ENCODE measurements around the gene NPIPB6. TPM values are rescaled to one million over a fixed set of nuclear protein-coding genes. Genes with fewer than 3 reads are reported as not detected.
"Not testable (repeated sequence)": the region's sequence is repeated elsewhere in the genome, so short reads cannot be mapped to it uniquely, and the experiment has no call there.

NPIPB6 gene
- total RNA-seq (ENCODE audit: unreplicated experiment): 3.1 TPM
- long read RNA-seq, partial matches to known transcripts: 0 of 1 reads
- long read RNA-seq, other reads (novel, unspliced or antisense): 1 of 1 reads

DNA sequence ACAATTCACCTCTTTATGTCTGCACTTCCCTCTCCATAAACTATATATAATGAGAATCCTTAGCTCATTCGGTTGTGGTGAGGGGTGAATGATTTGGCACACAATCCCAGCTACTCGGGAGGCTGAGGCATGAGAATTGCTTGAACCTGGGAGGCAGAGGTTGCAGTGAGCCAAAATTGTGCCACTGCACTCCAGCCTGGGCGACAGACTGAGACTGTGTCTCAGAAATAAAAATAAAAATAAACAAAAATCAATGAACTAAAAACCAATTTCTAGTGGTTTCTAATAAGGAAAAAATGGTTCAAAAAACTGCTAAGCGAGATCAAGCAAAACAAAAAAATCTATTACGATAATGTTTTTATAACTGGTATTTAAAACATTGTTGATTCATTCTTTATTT lies at the start of gene NPIPB6:
Gene NPIPB6, minus strand, starts transcription at position 101 of the 400 bp plus-strand sequence. CDS start 686 bp downstream, outside the sequence.
- not testable (repeated sequence) for H3K36me3 Mint-ChIP-seq (ENCODE audit: unreplicated experiment); H3K4me1 Mint-ChIP-seq (ENCODE audit: low read depth, unreplicated experiment); H3K27ac Mint-ChIP-seq (ENCODE audit: unreplicated experiment); H3K27me3 Mint-ChIP-seq (ENCODE audit: unreplicated experiment); DNase-seq; H3K9me3 Mint-ChIP-seq (ENCODE audit: unreplicated experiment); H3K4me3 Mint-ChIP-seq (ENCODE audit: unreplicated experiment)

DNA sequence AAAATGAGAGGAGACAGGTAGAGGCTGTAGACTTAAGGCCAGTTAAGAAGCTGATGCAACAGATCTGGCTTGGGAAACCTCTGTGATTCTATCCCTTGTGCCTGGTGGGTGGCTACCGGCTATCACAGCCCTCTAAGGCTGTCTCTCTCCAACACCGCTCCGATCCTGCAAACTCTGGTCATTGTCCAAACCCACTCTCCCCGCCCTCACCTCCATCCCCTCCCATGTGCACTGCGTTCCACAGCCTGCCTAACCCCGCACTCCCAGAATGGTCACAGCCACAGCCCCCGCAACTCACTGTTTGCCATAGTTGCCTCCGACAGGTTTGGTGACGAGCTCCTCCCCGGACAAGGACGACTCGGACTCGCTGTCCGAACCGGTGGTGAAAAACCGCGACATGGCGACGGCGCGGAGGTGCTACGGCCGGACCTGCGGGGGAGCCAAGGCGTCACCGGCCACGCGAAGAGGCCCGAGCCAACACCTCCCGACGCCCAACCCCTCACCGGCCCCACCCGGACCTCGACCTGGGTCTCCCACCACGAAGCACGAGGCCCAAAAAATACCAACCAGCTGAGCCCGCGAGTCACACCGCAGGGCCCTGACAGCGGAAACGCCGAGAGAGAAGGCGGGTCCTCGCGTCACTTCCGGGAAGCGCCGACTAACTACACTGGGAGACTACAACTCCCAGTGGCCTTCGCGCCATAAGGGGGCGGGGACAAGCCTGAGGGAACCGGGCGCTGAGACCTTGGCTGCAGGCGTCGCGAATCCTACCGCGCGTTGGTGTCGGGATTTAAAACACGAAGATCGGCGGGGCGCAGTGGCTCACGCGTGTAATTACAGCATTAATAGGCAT lies 40.1 kb upstream of the NPIPB6 start, which contains the start of gene EIF3CL:
Gene EIF3CL, minus strand, starts transcription at position 622 of the 853 bp plus-strand sequence. Its CDS starts 223 bp downstream, at position 399.
- H3K9me3 Mint-ChIP-seq (ENCODE audit: unreplicated experiment); H3K4me1 Mint-ChIP-seq (ENCODE audit: low read depth, unreplicated experiment); H3K27ac Mint-ChIP-seq (ENCODE audit: unreplicated experiment); H3K27me3 Mint-ChIP-seq (ENCODE audit: unreplicated experiment); DNase-seq; H3K36me3 Mint-ChIP-seq (ENCODE audit: unreplicated experiment): not testable (repeated sequence)
- H3K4me3 Mint-ChIP-seq (ENCODE audit: unreplicated experiment): peak within 1 kb of the TSS; percentile 86

DNA sequence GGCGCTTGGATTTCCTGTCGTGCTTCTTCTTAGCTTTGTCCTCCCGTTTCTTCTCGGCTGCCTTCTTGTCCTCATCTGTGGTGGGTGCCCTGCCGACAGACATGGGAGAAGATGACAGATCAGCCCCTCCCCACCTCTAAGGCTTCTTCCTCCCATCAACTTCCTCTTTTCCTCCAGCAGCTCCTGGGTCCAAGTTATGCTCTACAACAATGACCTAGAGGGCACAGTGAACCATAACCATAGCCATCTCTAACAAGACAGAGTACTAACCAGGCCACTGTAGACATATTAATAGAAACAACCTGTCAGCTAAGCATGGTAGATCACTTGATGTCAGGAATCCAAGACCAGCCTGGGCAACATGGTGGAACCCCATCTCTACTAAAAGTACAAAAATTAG lies 28.7 kb upstream of the NPIPB6 start:
- not testable (repeated sequence) for H3K4me3 Mint-ChIP-seq (ENCODE audit: unreplicated experiment); H3K4me1 Mint-ChIP-seq (ENCODE audit: low read depth, unreplicated experiment); DNase-seq; H3K9me3 Mint-ChIP-seq (ENCODE audit: unreplicated experiment); H3K27ac Mint-ChIP-seq (ENCODE audit: unreplicated experiment); H3K36me3 Mint-ChIP-seq (ENCODE audit: unreplicated experiment); H3K27me3 Mint-ChIP-seq (ENCODE audit: unreplicated experiment)

DNA sequence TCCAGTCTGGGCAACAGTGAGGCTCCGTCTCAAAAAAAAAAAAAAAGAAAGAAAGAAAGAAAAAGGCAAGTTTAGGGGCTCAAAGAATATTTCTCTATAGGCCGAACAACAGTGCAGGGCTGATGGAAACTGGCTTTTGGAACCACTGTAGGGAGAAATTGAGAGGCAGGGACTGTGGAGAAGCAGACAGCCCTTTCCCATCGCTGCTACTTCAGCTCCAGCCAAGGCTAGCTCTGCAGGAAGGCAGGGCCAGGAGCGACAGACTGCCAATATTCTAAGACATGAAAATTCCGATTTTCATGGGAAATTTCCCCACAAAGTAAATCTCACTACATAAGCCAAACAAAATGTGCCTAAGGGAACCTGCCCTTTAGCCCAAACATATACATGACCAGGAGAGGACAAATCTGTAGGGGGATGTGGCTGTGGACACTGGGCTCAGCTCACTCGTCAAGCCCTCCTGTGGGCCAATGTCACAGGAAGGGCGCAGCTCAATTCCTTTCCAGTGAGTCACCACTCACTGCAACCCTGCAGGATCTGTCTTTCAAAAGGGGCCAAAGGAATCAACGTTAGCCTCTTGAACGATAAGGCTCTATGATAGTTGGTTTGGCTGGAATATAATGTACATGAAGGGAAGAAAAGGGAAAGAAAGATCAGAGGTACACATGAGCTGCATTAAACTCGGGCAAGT lies 19.0 kb upstream of the NPIPB6 start:
- not testable (repeated sequence) for H3K27ac Mint-ChIP-seq (ENCODE audit: unreplicated experiment); H3K9me3 Mint-ChIP-seq (ENCODE audit: unreplicated experiment); H3K4me3 Mint-ChIP-seq (ENCODE audit: unreplicated experiment); H3K36me3 Mint-ChIP-seq (ENCODE audit: unreplicated experiment); H3K4me1 Mint-ChIP-seq (ENCODE audit: low read depth, unreplicated experiment); H3K27me3 Mint-ChIP-seq (ENCODE audit: unreplicated experiment); DNase-seq

DNA sequence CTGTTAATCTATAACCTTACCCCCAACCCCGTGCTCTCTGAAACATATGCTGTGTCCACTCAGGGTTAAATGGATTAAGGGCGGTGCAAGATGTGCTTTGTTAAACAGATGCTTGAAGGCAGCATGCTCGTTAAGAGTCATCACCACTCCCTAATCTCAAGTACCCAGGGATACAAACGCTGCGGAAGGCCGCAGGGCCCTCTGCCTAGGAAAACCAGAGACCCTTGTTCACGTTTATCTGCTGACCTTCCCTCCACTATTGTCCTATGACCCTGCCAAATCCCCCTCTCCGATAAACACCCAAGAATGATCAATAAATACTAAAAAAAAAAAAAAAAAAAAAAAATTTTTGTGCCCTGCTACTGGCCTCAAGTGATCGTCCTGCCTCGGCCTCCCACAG lies 14.5 kb upstream of the NPIPB6 start:
- not testable (repeated sequence) for H3K27ac Mint-ChIP-seq (ENCODE audit: unreplicated experiment); H3K4me1 Mint-ChIP-seq (ENCODE audit: low read depth, unreplicated experiment); H3K9me3 Mint-ChIP-seq (ENCODE audit: unreplicated experiment); H3K27me3 Mint-ChIP-seq (ENCODE audit: unreplicated experiment); DNase-seq; H3K36me3 Mint-ChIP-seq (ENCODE audit: unreplicated experiment); H3K4me3 Mint-ChIP-seq (ENCODE audit: unreplicated experiment)

DNA sequence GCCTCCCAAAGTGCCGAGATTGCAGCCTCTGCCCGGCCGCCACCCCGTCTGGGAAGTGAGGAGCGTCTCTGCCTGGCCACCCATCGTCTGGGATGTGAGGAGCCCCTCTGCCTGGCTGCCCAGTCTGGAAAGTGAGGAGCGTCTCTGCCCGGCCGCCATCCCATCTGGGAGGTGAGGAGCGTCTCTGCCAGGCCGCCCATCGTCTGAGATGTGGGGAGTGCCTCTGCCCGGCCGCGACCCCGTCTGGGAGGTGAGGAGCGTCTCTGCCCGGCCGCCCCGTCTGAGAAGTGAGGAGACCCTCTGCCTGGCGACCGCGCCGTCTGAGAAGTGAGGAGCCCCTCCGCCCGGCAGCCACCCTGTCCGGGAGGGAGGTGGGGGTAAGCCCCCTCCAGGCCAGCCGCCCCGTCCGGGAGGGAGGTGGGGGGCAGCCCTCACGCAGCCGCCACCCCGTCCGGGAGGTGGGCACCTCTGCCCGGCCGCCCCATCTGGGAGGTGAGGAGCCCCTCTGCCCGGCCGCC lies 13.9 kb upstream of the NPIPB6 start:
- not testable (repeated sequence) for H3K36me3 Mint-ChIP-seq (ENCODE audit: unreplicated experiment); H3K27me3 Mint-ChIP-seq (ENCODE audit: unreplicated experiment); H3K9me3 Mint-ChIP-seq (ENCODE audit: unreplicated experiment)

GRCh38 chr16:28375115-28375514 lies 11.8 kb upstream of the NPIPB6 start:
- H3K9me3 Mint-ChIP-seq (ENCODE audit: unreplicated experiment); DNase-seq; H3K27me3 Mint-ChIP-seq (ENCODE audit: unreplicated experiment); H3K27ac Mint-ChIP-seq (ENCODE audit: unreplicated experiment); H3K36me3 Mint-ChIP-seq (ENCODE audit: unreplicated experiment); H3K4me1 Mint-ChIP-seq (ENCODE audit: low read depth, unreplicated experiment); H3K4me3 Mint-ChIP-seq (ENCODE audit: unreplicated experiment): not testable (repeated sequence)

More for the DNA sequence above, 13.9 kb upstream of the NPIPB6 start:
- H3K4me1 Mint-ChIP-seq (ENCODE audit: low read depth, unreplicated experiment); H3K27ac Mint-ChIP-seq (ENCODE audit: unreplicated experiment); DNase-seq; H3K4me3 Mint-ChIP-seq (ENCODE audit: unreplicated experiment): not testable (repeated sequence)

DNA sequence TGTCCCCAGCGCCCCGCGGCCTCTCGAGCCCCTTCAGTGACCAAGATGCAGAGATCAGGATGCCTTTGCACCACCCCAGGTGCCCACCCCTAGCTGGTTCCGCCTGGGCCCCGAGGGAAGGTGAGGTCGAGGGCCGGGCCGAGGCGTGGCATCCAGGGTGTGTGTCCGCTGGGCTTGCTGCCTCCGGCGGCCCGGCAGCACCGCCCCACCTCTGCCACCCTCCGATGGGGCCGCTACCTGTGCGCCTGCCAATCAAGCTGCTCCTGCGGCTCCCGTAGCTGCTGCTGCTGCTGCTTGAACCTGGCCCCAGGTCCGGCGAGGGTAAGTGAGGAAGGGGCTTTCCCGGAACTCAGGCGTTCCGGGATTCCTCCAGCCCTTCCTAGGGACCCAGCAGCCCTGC lies 11.0 kb upstream of the NPIPB6 start:
- H3K4me3 Mint-ChIP-seq (ENCODE audit: unreplicated experiment); DNase-seq: not testable (repeated sequence)

GRCh38 chr16:28367926-28368325 lies 4.6 kb upstream of the NPIPB6 start:
- DNase-seq: peak; percentile 16
- H3K4me1 Mint-ChIP-seq (ENCODE audit: low read depth, unreplicated experiment); H3K27ac Mint-ChIP-seq (ENCODE audit: unreplicated experiment); H3K27me3 Mint-ChIP-seq (ENCODE audit: unreplicated experiment); H3K4me3 Mint-ChIP-seq (ENCODE audit: unreplicated experiment); H3K36me3 Mint-ChIP-seq (ENCODE audit: unreplicated experiment); H3K9me3 Mint-ChIP-seq (ENCODE audit: unreplicated experiment): not testable (repeated sequence)

More for the DNA sequence above, 11.0 kb upstream of the NPIPB6 start:
- H3K36me3 Mint-ChIP-seq (ENCODE audit: unreplicated experiment); H3K27ac Mint-ChIP-seq (ENCODE audit: unreplicated experiment); H3K27me3 Mint-ChIP-seq (ENCODE audit: unreplicated experiment); H3K4me1 Mint-ChIP-seq (ENCODE audit: low read depth, unreplicated experiment); H3K9me3 Mint-ChIP-seq (ENCODE audit: unreplicated experiment): not testable (repeated sequence)

- H3K4me1 Mint-ChIP-seq (ENCODE audit: low read depth, unreplicated experiment); H3K36me3 Mint-ChIP-seq (ENCODE audit: unreplicated experiment); H3K27ac Mint-ChIP-seq (ENCODE audit: unreplicated experiment); DNase-seq; H3K9me3 Mint-ChIP-seq (ENCODE audit: unreplicated experiment); H3K27me3 Mint-ChIP-seq (ENCODE audit: unreplicated experiment); H3K4me3 Mint-ChIP-seq (ENCODE audit: unreplicated experiment): not testable (repeated sequence)
Measured at GRCh38 chr16:28364268-28365173, 1.2 kb upstream of the NPIPB6 start.

DNA sequence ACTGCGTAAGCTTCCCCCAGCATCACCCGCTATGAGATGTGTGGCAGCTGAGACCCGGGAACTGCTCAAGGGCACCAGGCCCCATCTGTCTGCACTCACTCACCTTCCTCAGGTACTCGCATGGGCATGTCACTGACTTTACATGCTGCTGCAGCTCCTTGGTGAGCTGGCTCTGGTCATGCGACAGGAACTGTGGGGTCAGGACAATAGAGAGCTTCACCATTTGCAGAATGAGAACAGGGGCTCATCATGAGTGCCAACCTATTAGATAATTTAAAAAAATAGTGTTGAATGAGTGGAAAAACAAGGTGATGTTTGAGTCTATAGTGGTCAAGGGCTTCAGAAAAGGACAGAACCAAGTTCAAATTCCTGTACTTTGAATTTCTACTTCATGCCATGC lies 708 bp downstream of the NPIPB6 start:
- not testable (repeated sequence) for H3K36me3 Mint-ChIP-seq (ENCODE audit: unreplicated experiment); H3K27ac Mint-ChIP-seq (ENCODE audit: unreplicated experiment); H3K4me3 Mint-ChIP-seq (ENCODE audit: unreplicated experiment); H3K4me1 Mint-ChIP-seq (ENCODE audit: low read depth, unreplicated experiment); H3K9me3 Mint-ChIP-seq (ENCODE audit: unreplicated experiment); DNase-seq; H3K27me3 Mint-ChIP-seq (ENCODE audit: unreplicated experiment)
